Tibial artery (tissue), 4 donors: Measurements from ENCODE around the gene UQCRC2.

Source experiments
- DNase-seq, 2 donors: peaks; one replicate each; pipeline ENCODE4 v3.0.0-alpha.2; 2019
- H3K27ac ChIP-seq, 2 donors: fragments of 200-600 bp; sonication (generic) in 1 of 2; 1 replicate in 1 of 2; 2 replicates in 1 of 2; pipeline ENCODE4 v1.5.1; 2018 to 2019; ENCODE audit warnings: mild to moderate bottlenecking in 1 of 2
- H3K27me3 ChIP-seq, 2 donors: fragments of 200-600 bp; sonication (generic) in 1 of 2; one replicate each; pipeline versions ENCODE4 v1.5.1 to v1.6.0; 2016 to 2019
- H3K36me3 ChIP-seq, 3 donors: fragments of 200-600 bp; sonication (generic) in 2 of 3; one replicate each; pipeline ENCODE4 v1.5.1; 2016 to 2019; ENCODE audit warnings: mild to moderate bottlenecking in 2 of 3
- H3K4me1 ChIP-seq, 4 donors: fragments of 200-600 bp; sonication (generic) in 2 of 4; 1 replicate in 3 of 4; 2 replicates in 1 of 4; pipeline ENCODE4 v1.5.1; 2016 to 2019
- H3K4me3 ChIP-seq, 2 donors: fragments of 200-600 bp; sonication (generic) in 1 of 2; 1 replicate in 1 of 2; 2 replicates in 1 of 2; pipeline ENCODE4 v1.5.1; 2018 to 2019; ENCODE audit warnings: mild to moderate bottlenecking in 2 of 2
- H3K9me3 ChIP-seq, 3 donors: fragments of 200-600 bp; sonication (generic) in 1 of 3; one replicate each; pipeline ENCODE4 v1.5.1; 2016 to 2019
- CTCF ChIP-seq, 2 experiments: fragments of 200-600 bp in 1 of 2; fragments of 450-650 bp in 1 of 2; IDR thresholded peaks; one replicate each; pipeline ENCODE4 v1.5.1; 2017 to 2019; ENCODE audit warnings: antibody characterized with exemption in 2 of 2, mild to moderate bottlenecking in 1 of 2, moderate library complexity in 1 of 2
- intact Hi-C: fragments of 100-400 bp; cut with DNase I; formaldehyde crosslinking; loops from one replicate; pipeline ENCODE4 v1.15.0; 2023; ENCODE audit warnings: low total_unique reads

The UQCRC2 gene

DNA sequence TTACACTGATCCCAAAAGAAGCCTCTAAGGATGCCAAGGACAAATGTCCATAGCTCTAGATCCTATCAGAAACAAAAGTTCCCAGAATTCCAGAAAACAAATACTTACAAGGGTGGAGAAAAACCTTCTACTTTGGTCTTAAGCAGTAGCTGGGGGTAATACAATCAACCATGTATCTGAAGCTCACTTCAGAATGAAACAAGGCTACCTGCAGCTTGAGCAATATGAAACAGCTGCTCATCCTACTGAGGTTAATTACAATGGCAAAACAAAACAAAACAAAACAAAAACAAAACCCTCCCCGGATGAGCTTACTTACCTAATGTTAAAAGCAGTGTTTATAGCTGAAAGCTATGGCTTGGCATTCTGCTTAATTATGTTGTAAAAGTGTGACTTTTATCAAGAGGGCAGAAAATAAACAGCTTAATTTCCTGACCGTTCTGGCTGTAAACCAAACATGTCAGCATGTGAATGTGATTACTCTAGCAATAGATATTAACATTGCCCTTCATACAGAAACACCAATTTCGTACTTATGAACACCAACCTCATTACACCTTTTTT lies 37.3 kb downstream of the UQCRC2 start:
- DNase-seq = no peak
- no peaks in the 10 kb centered on the region for H3K27me3 ChIP-seq
- no peak for TF ChIP-seq CTCF (IDR thresholded peaks at IDR 0.05)
- peaks cover 0 to 5% (median 0%) of the 10 kb centered on the region in 4 donors for H3K4me1 ChIP-seq
- no peaks in the 10 kb centered on the region for H3K9me3 ChIP-seq
- no peak overlapping the region for H3K4me3 ChIP-seq
- H3K36me3 ChIP-seq = peaks cover 0 to 4% (median 0%) of the 10 kb centered on the region in 3 donors
- no peak overlapping the region for H3K27ac ChIP-seq
- intact Hi-C loops = no loop called here

- Histone ChIP-seq H3K4me3 (no peak overlapping the region), H3K4me1 (peaks cover 0 to 5% (median 0%) of the 10 kb centered on the region in 4 donors), H3K27ac (no peak overlapping the region), H3K36me3 (no peaks in the 10 kb centered on the region), H3K9me3 (no peaks in the 10 kb centered on the region), H3K27me3 (no peaks in the 10 kb centered on the region)
- no peak for DNase-seq
- intact Hi-C loops = no loop called here
- no peak for TF ChIP-seq CTCF (IDR thresholded peaks at IDR 0.05)
Observed at GRCh38 chr16:21991621-21992020, 38.5 kb downstream of the UQCRC2 start.

- intact Hi-C loops = no loop called here
- Histone ChIP-seq H3K27me3 (no peaks in the 10 kb centered on the region), H3K9me3 (no peaks in the 10 kb centered on the region), H3K4me1 (no peaks in the 10 kb centered on the region), H3K4me3 (no peak overlapping the region), H3K27ac (no peak overlapping the region), H3K36me3 (no peaks in the 10 kb centered on the region)
- no peak for TF ChIP-seq CTCF (IDR thresholded peaks at IDR 0.05)
- DNase-seq = no peak
Observed at GRCh38 chr16:21994856-21995465, 41.8 kb downstream of the UQCRC2 start.

- DNase-seq = no peak
- Histone ChIP-seq H3K27ac (no peak overlapping the region), H3K4me1 (peaks cover 0 to 10% (median 3%) of the 10 kb centered on the region in 4 donors), H3K27me3 (no peaks in the 10 kb centered on the region), H3K4me3 (no peak overlapping the region), H3K36me3 (no peaks in the 10 kb centered on the region), H3K9me3 (no peaks in the 10 kb centered on the region)
- no peak for TF ChIP-seq CTCF (IDR thresholded peaks at IDR 0.05)
- intact Hi-C loops = no loop called here
Observed at GRCh38 chr16:21996923-21997696, 43.9 kb downstream of the UQCRC2 start.

GRCh38 chr16:21997697-21998480 lies 44.7 kb downstream of the UQCRC2 start:
- no peak overlapping the region for H3K27ac ChIP-seq
- intact Hi-C loops = no loop called here

More at GRCh38 chr16:21997697-21998480, 44.7 kb downstream of the UQCRC2 start:
- Histone ChIP-seq H3K36me3 (no peaks in the 10 kb centered on the region), H3K4me1 (peaks cover 0 to 10% (median 3%) of the 10 kb centered on the region in 4 donors), H3K27me3 (no peaks in the 10 kb centered on the region), H3K9me3 (no peaks in the 10 kb centered on the region), H3K4me3 (no peak overlapping the region)
- no peak for TF ChIP-seq CTCF (IDR thresholded peaks at IDR 0.05)
- DNase-seq = no peak
